Embryonic facial prominence (tissue), 1 donor: ENCODE measurements around the gene FGFR3.

Source experiments
- DNase-seq: peaks from one replicate; pipeline ENCODE4 v3.0.0-alpha.2; 2016; ENCODE audit errors: extremely low spot score

The FGFR3 gene

DNA sequence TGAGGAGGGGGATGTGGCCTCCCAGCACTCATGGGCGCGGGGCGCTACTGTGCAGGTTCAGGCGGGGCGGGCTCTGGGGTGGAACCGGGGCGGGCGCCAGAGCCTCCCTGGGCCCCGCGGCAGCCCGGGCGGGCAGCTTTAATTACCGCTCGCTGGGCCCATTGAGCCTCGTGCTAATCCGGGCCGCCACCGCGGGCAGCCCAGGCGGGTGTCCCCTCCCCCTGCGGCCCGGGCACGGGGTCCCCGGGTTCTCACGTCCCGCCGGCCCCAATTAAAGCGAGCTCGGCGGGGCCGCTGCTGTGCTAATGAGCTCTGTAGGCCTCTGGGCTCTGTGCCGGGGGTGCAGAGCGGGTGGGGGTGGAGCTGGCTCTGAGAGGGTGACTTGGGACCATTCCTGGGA is 22.8 kb upstream of the FGFR3 start:
- DNase-seq = no peak

DNA sequence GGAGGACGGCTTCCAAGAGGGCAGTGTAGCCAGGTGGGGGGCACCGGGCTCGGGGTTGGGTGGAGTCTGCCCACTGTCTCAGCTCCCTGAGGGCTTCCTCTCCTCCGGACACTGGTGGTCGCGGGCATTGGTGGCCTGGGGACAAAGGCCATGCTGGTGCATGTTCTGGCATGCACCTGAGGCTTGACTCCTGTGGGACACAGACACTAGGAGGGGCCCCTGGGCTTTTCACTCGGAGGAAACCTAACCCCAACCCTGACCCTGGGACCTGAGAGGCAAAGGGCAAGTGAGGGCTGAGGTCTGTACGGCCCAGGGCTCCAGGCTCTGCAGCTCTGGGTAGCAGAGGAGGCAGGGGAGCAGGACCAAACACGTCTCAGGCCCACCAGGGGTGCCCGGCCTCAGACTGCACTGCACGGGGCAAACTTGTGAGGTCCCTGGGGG is 22.3 kb upstream of the FGFR3 start:
- DNase-seq = no peak

DNA sequence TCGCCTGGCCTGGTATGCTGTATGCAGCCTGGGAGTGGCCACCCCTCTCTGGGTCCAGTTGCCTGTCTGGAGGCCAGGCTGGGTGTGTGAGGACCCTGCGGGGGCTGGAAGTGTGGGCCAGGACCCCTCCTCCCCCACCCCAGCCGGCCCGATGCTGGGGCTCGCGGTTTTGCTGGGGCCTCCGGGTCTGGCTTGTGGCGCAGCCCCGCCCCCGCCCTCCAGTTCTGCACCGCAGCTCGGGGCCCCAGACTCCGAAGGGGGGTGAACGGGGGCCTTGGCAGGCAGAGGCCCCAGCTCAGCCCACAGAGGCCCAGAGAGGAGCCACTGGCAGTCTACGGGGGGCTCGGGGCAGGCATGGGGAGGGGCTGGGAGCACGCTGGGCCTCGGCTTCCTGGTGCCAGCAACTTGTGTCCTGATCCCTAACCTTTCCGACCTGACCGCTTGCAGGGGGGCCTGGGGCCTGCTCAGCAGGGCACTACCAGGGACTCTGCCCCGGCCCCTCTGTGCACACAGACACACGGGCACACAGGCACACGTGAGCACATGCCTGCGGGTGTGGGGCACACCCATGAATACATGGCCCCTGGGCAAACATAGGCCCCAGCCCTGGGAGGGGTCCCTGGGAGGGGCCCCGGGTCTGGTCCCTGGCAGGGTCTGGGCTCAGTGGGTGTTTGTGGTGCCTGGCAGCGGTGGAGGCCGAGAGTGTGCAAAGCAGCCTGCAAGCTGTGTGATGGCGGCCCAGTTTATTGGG is 21.4 kb upstream of the FGFR3 start:
- DNase-seq = no peak

DNA sequence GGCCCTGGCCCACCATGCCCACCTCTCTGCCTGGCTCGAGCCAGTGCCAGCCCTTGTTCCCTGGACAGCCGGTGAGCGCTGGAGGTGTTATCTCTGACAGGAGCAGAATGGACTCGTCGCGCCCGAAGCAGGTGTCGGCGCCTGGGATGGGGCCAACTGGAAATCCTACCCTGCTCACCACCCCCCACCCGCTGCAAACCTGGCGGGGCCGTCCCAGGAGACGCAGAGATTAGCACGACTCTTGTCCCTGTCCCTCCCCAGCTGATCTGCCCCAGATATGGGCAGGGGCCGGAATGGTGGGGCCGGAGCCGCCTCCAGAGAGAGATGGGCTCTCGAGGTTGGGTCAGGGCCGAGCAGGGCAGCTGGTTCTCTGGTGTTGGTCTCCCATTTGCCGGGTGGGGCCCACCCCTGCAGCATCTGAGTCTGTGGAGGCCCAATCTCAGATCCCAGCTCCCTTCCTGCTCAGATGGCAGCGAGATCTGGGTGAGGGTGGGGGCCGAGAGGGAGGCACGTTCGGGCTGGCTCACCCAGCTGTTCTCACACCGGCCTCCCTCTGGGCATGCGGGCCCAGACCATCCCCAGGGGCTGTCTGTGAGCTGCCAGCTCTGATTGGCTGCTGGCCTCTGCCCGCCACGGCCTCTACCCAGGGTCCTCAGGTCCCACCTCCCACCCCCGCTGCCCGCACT is 20.1 kb upstream of the FGFR3 start:
- no peak for DNase-seq

DNA sequence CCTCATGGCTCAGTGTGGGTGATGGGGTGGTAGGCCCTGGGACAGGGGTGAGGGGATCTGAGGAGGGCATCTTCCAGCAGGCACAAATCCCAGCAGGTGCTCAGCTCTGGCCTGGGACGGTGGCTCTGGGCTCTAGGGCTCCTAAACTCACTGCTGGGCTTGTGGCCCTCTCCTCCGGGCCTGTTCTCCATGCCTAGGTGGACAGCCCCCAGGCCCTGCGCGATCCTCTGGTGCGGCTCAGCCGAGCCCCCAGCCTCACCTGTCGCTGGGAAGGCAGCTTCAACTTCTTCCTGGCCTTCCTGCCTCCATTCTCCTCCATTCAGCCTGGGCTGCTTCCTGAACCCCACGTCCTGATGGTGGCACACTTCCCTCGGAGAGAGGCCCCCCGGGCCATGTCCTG is 19.3 kb upstream of the FGFR3 start:
- DNase-seq = no peak

DNA sequence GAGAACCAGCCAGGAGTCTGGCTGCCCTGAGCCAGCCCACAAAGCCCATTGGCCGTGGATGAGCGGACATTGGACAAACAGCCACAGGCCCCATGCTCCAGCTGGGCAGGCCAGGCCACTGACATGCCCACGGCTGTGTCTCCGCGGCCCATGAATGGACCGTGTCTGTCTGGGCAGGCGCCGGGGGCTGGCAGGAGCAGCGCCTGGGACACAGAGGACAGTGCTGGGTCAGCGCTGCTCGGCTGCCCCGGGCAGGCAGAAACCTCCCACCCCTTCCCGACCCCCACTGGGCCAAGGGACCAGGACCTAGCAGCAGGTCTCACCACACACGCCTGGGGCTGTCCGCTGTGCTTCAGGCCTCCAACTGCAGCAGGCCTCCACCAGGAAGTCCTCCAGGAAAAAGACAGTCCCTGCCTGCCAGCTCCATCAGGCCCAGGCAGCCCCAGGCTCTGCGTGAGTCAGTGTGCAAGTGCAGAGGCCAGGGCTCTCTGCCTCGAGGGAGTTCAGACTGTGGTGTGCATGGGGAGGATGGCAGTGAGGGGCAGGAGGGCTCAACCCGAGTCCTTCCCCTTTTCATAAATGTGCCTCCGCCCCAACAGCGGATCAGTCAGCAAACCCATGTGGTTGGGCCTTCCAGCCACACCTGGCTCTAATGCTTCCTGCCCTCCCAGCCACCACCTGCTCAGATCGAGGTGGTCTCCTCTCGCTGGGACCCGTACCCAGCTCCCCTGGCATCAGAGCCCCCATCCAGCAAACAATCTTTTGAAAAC is 17.2 kb upstream of the FGFR3 start:
- no peak for DNase-seq

DNA sequence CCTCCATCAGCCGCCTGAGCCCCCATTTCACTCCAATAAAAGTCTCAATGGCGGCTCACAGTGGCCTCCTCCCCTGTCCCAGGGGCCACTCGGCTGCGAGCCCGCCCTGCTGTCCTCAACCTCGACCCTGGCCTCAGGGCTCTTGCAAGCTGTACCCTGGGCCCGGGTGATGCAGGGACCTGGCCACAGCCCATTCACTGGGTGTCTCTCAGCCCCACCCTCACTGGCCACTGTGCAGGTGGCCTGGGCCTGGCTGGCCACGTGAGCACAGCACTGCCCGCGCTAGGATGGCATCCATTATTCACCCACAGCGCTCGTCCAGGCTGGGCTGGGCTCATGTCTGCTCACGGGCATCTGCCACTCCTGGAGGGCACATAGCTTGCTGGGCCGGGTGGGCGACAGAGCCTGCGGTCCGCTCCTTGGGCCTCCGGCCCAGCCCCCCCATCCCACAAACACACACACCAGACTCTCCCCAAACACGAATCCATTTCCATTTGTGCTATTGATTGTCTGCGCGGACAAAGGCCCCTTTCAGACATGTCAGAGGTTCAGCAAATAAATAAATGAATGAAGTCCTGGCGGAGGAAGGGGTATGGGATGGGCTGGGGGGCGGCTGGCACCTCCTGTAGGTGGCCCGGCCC is 16.5 kb upstream of the FGFR3 start:
- DNase-seq = no peak

DNA sequence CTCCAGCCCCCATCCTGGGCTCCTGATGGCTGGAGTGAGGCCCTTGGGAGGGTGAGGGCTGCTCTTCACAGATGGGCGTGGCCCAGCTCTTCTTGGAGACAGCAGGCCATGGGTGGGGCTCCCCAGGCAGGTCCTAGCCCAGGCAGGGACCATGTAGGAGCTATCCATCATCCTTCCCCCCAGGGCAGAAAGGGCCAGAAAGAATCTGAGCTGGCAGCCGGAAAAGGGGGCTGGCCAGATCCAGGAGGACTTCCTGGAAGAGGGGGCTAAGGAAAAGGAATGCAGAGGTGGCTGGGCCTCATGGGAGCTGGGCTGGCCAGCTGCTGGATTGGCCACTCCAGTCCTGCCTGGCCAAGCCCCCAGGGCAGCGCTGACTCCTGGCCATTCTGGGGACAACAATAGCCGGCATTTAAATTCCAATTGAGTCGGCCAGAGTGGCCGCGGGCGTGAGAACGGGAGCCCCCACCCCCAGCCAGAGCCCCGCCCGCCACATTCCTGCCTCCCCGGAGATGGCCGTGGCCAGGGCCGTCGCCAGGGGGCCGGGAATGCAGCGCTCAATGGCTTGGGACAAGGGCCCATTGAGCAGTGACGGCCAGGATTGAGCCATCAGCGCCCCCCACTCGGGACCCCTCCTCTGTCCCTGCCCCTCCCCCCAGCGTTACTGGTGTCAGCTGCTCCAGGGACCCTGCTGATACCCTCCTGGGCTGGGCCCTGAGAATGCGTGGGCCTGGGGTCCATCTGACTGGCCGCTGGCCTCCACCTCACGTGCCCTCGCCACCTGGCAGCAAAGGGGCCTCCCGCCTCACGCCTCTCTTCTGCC is 15.1 kb upstream of the FGFR3 start:
- DNase-seq = no peak

DNA sequence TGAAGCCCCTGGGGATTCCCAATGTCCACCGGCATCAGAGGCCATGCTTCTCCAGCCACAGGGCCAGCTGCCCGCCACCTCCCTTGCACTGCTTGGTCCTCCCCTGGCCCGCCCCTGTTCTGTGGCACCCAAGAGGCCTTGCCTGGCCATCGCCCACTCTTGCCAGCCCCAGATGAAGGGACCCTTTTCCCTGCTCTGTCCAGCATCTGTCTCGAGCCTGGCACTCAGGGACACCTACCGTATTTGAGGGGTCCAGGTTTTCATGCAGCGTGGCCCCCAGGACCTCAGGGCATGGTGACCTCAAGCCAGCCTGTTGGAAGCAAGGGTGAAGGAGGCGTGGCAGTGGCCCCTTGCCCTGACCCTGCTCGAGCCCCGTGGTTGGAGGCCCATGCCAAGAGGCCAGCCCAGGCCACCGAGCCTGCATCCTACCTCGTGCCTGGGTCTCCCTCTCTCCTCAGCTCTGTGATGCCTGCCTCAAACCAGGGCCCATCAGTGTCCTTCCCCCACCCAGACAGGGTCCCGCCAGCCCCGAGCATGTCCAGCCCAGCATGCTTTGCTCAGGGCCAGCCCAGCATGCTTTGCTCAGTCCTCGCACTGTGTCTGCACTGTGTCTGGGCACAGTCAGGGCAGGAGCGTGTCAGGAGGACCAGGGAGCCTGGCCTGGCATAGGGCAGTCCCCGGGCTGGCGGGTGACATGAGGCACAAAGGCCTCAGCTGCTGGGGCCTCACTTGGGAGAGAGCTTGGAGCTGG is 14.3 kb upstream of the FGFR3 start:
- DNase-seq = no peak

DNA sequence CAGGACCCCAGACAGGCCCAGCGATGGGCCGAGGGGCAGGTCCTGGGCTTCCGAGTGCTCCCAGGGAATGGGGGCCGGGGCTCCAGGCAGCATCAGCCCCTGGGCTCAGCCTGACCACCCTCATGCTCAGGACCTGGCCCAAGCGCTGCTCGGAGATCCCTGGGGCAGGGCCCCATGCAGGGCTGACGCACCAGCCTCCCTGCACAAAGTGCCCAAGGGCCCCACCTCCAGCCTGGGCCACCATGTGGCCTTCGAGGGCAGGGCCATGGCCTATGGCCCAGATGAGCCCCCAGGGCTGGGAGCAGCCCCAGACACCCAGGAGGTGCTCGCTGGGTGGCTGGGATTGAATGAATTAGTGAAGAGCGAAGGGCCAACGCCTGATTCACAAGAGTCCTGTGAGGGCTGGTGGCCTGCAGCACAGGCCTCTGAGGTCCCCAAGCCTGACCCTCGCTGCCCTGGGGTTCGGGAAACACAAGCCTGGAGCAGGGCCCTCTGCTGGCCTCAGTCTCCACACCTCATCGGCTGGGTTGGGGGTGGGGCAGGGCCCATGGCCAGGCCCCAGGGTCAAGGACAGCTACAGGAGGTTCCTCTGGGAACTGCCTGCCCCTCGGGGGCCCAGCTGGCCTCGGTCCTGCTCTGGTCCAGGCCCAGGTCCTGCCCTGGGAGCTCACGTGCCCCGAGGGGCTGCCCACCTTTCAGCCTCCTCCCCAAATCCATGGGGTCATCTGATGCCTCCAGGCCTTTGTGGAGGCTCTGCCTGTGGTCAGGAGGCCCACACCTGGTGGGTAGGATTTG is 13.3 kb upstream of the FGFR3 start:
- DNase-seq = no peak

DNA sequence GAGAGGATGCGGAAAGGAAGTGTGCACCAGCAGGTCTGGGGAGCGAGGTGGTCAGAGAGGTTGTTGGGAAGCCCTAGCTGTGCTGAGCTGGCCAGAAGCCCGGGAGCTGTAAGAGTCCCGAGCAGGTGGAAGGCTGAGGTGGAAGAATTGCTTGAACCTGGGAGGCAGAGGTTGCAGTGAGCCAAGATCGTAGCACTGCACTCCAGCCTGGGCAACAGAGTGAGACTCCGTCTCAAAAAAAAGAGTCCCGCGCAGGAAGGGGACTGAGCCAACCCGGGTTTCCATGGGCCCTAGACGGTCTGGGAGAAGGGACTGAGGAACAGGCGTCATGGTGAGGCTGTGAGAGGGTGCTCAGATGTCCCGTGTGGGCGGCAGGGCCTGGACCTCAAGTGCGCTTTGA is 12.7 kb upstream of the FGFR3 start:
- no peak for DNase-seq

DNA sequence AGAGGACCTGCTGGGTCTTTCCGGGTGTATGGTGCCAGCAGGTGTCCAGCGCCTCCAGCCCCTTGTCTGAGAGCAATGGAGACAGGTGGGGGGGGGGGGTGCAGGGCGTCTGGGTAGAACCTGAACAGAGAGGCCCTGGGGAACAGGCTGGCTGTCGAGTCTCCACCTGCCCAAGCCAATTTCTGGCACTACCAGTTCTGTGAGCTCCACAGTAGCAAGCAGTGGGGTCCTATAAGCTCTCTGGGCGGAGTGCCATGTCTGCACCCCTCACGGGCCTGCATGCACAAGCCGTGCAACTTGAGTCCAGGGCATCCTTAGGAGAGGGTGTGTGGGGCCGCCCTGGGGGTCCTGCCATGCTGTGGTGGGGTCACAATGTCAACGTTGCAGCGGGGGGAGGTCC is 10.1 kb upstream of the FGFR3 start:
- no peak for DNase-seq

DNA sequence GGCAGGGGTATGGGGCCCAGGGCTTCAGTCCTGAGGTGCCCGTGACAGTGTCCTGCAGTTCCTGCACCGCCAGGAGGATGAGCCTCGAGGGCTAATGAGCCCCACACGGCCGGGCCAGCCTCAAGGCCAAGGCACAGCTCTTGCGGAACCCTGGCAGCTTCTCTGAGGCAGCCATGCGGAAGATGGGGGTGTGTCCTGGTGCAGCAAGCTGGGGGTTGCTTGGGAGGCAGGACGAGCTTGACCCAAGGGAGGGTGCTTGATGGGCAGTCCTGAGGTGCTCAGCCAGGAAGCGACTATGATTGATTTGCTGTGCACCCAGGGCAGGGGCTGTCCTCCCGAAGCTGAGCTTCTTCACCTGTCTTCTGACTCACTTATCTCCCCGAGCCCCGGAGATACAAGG is 9.1 kb upstream of the FGFR3 start:
- no peak for DNase-seq

DNA sequence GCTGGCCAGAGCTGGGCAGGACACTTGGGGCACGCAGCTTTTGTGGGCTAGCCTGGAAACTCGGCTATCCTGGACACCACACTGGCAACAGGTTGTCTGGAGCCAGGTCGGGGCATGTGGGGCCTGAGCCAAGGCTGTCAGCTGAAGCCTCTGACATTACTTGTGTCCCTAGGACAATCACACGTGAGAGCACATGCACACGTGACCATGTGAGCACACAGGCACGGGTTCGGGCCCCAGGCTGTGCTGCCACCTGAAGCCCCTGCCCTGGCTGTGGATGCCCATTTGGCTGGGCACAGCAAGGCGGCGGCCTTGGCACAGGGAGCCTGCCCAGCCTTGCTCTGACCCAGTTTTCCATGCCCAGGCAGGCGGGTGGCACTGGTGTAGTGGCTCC is 8.7 kb upstream of the FGFR3 start:
- no peak for DNase-seq

DNA sequence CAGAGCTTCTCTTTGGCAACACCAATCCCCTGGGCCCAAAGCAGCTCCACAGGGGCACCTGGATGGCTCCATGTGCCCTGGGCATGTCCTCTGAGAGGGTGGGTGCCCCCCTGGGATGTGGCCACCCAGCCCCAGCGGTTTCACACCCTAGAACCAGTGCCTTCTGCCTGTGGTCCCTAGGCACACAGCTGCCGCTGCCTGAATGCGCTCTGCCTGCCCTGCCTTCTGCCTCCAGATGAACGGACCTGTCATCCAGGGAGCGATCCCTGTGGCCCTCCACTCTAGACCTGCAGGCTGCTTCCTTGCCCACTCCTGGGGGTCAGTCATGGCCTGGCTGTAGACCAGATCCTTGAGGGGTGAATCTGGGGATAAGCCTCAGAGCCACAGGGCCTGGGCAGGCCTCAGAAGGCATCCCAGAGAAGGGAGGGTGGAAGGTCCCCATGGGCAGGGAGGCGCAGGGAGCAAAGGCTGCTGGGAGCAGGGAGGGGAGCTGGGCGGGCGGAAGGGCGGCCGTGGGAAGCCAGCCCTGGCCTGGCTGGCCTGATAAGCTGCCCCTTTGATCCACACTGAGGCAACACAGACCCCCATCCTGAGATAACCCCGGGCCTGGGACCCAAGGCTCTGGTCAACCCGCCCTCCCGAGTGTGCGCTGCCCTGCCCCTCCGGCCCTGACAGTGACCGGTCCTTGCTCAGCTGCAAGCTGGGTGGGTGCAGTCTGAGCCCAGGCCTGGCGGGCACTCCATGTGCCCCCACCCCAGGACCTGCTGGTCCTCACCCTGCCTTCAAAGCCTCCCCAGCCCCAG is 8.1 kb upstream of the FGFR3 start:
- DNase-seq = no peak

DNA sequence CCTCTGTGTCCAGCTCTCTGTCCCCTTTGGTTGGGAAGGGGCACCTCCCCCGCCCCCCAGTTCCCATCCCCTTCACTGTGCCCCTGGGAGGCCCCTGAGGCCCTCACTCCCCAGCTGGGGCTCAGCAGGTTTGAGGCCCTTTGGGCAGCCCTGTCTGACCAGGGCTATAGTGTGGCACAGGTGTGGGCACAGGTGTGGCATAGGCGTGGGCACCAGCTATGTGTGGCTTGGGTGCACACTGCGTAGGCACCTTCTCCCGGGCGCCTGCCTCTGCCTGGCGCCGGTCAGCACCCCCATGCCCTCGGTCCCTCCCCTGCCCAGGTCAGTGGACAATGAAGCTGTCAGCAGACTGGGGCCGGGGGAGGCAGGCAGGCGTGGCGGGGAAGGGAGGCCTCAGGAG is 7.5 kb upstream of the FGFR3 start:
- DNase-seq = no peak

DNA sequence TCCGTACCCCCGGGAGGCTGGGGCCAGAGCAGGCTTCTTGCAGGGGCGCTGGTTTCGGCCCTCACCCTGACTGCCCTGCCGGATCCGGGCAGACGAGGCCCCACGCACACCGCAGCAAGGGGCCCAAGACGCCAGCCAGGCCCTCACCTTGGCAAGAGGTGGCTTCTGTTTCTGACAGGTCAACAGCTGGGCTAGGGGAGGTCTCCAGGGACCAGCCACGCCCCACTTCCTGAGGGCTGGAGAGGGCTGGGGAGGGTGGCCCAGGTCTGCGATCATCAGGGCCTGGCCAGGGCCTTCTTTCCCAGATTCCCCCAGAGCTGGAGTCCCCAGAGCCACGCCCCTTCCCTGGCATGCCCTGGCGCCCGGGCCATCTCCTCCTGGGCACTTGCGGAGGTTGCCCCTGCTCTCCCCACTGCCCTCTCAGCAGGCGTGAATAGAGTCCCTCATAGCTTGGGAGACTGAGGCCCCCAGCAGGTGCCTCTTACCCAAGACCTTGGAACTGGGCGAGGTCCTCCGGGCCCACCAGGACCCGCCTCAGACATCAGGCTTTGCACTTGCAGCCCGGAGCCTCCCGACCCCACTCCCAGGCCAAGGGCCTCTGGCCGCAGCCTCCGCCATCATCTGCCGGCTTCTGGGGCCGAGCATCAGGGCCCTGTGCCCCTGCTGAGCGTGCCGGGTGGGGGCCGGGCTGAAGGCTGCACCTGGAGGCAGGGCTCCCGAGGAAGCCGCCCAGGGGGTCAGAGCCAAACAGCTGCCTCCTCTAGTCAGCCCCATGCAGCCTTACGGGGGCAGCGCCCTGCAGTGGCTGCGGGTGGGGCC is 6.3 kb upstream of the FGFR3 start:
- no peak for DNase-seq

DNA sequence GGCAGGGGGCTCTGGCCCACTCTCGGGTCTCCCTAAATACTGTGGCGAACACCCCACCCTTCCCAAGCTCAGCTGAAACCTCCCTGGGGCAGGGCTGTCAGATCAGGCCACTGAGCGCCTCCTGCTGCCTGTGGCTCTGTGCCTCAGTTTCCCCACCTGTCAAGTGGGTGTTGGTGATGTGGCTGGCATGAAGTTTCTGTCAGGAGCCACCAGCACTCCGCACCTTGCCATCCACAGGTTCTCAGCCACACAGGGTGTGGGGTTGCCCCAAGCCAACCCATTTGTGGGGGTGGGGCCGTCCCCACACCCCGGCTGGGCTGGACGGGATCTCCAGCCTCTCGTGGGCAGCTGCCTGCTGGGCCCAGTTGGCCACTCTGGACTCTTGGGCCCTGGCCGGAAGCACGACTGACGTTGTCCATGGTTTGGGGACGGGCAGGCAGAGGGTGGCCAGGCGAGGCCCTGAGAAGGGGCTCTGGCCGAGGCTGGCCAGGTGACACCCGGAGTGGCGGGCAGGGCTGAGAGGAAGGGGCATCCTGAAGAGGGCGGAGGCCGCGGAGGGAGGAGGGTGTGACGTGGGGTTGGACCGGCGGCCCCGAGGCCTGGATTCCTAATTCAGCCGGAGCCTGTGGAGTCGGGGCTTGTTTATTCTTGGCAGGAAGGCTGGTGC is 5.5 kb upstream of the FGFR3 start:
- peak; percentile 37 for DNase-seq
